Trophoblast cell (in vitro differentiated cells and primary cell): Measurements from ENCODE around the gene DGKH.
"Not testable (repeated sequence)": the region's sequence is repeated elsewhere in the genome, so short reads cannot be mapped to it uniquely, and the experiment has no call there.

Experiments
- DNase-seq, 2 donors: peaks; one replicate each; pipeline ENCODE4 v3.0.0-alpha.2; 2016
- H2AFZ ChIP-seq: 2 replicates; pipeline ENCODE4 v1.6.1; 2013; ENCODE audit warnings: low read length, moderate library complexity, mild to moderate bottlenecking; ENCODE audit not compliant: insufficient read depth, poor library complexity
- H2AK5ac ChIP-seq: 2 replicates; pipeline ENCODE4 v1.6.1; 2013; ENCODE audit warnings: mild to moderate bottlenecking, low read length
- H2BK120ac ChIP-seq: 2 replicates; pipeline ENCODE4 v1.6.1; 2013; ENCODE audit warnings: low read length, mild to moderate bottlenecking, moderate library complexity; ENCODE audit not compliant: insufficient read depth, poor library complexity
- H2BK12ac ChIP-seq: 2 replicates; pipeline ENCODE4 v1.6.1; 2013; ENCODE audit warnings: mild to moderate bottlenecking, low read length, moderate library complexity
- H2BK5ac ChIP-seq: 2 replicates; pipeline ENCODE4 v1.6.1; 2013; ENCODE audit warnings: low read length, low read depth, moderate library complexity, mild to moderate bottlenecking; ENCODE audit not compliant: poor library complexity
- H3K14ac ChIP-seq: 2 replicates; pipeline ENCODE4 v1.6.1; 2013; ENCODE audit warnings: mild to moderate bottlenecking, low read length
- H3K18ac ChIP-seq: 2 replicates; pipeline ENCODE4 v1.6.1; 2013; ENCODE audit warnings: mild to moderate bottlenecking, low read length
- H3K23ac ChIP-seq: 2 replicates; pipeline ENCODE4 v1.6.1; 2013; ENCODE audit warnings: low read length
- H3K27ac ChIP-seq: 2 replicates; pipeline ENCODE4 v1.5.1; 2013; ENCODE audit warnings: low read depth, mild to moderate bottlenecking, inconsistent platforms, low read length, moderate library complexity
- H3K27me3 ChIP-seq: 2 replicates; pipeline ENCODE4 v1.6.1; 2013; ENCODE audit warnings: inconsistent platforms, mild to moderate bottlenecking, low read length, moderate library complexity; ENCODE audit not compliant: insufficient read depth
- H3K36me3 ChIP-seq, 2 experiments: 1 replicate in 1 of 2; 2 replicates in 1 of 2; pipeline ENCODE4 v1.6.1; 2013; ENCODE audit warnings: low read length in 2 of 2, mild to moderate bottlenecking in 2 of 2, moderate library complexity in 1 of 2; ENCODE audit not compliant: insufficient read depth in 2 of 2, control insufficient read depth in 1 of 2
- H3K4ac ChIP-seq: 2 replicates; pipeline ENCODE4 v1.6.1; 2013; ENCODE audit warnings: low read depth, mild to moderate bottlenecking, low read length, moderate library complexity
- H3K4me1 ChIP-seq, 2 experiments: 1 replicate in 1 of 2; 2 replicates in 1 of 2; pipeline ENCODE4 v1.6.1; 2013; ENCODE audit warnings: low read length in 2 of 2, mild to moderate bottlenecking in 2 of 2, moderate library complexity in 1 of 2; ENCODE audit not compliant: insufficient read depth in 2 of 2, control insufficient read depth in 1 of 2
- H3K4me2 ChIP-seq: 2 replicates; pipeline ENCODE4 v1.6.1; 2013; ENCODE audit warnings: inconsistent platforms, mild to moderate bottlenecking, low read length, moderate library complexity
- H3K4me3 ChIP-seq: 2 replicates; pipeline ENCODE4 v1.5.1; 2013; ENCODE audit warnings: mild to moderate bottlenecking, low read depth, low read length, inconsistent platforms
- H3K79me1 ChIP-seq: one replicate; pipeline ENCODE4 v1.6.1; 2013; ENCODE audit warnings: low read length
- H3K79me2 ChIP-seq: 2 replicates; pipeline ENCODE4 v1.6.1; 2013; ENCODE audit warnings: low read length, mild to moderate bottlenecking; ENCODE audit not compliant: control insufficient read depth, insufficient read depth, poor library complexity
- H3K9ac ChIP-seq: 2 replicates; pipeline ENCODE4 v1.6.1; 2013; ENCODE audit warnings: mild to moderate bottlenecking, low read length
- H3K9me3 ChIP-seq: 2 replicates; pipeline ENCODE4 v1.6.1; 2013; ENCODE audit warnings: low read depth, mild to moderate bottlenecking, control low read depth, inconsistent platforms, low read length; ENCODE audit not compliant: insufficient read depth
- H4K12ac ChIP-seq: 2 replicates; pipeline ENCODE4 v1.6.1; 2013; ENCODE audit warnings: low read depth, mild to moderate bottlenecking, low read length, moderate library complexity
- H4K8ac ChIP-seq: 2 replicates; pipeline ENCODE4 v1.6.1; 2013; ENCODE audit warnings: low read depth, mild to moderate bottlenecking, low read length, moderate library complexity
- H4K91ac ChIP-seq: one replicate; pipeline ENCODE4 v1.6.1; 2013; ENCODE audit warnings: low read depth, mild to moderate bottlenecking, low read length, moderate library complexity
- WGBS: extraction: QIAGEN DNeasy Blood & Tissue Kit; methylation state at CpG from one replicate; pipeline ENCODE4 v1.1.7; 2013; ENCODE audit warnings: missing lambda C conversion rate; ENCODE audit not compliant: insufficient read length, insufficient coverage; ENCODE audit errors: extremely low coverage; 5-methylcytosine and 5-hydroxymethylcytosine counted together

The DGKH gene

GRCh38 chr13:42137856-42138537 lies 89.5 kb downstream of the DGKH start:
- WGBS = no CpG with 5 or more reads among the region's 3 CpGs

GRCh38 chr13:42140494-42140893 lies 92.0 kb downstream of the DGKH start:
- Histone ChIP-seq H3K9ac (no peak overlapping the region), H3K79me1 (no peaks in the 10 kb centered on the region), H3K4ac (no peak overlapping the region), H3K27ac (no peak overlapping the region), H2AFZ (no peak overlapping the region), H4K91ac (no peak overlapping the region), H4K8ac (no peak overlapping the region), H2BK5ac (no peak overlapping the region), H3K18ac (no peak overlapping the region), H3K9me3 (no peaks in the 10 kb centered on the region), H4K12ac (no peak overlapping the region), H3K36me3 (no peaks in the 10 kb centered on the region), H3K14ac (no peak overlapping the region), H3K4me1 (no peaks in the 10 kb centered on the region), H2AK5ac (no peak overlapping the region), H2BK120ac (no peak overlapping the region), H3K79me2 (no peaks in the 10 kb centered on the region), H2BK12ac (no peak overlapping the region), H3K4me2 (no peak overlapping the region), H3K23ac (no peak overlapping the region), H3K4me3 (no peak overlapping the region), H3K27me3 (no peaks in the 10 kb centered on the region)
- no peak for DNase-seq
- no CpG with 5 or more reads among the region's 2 CpGs for WGBS

More at GRCh38 chr13:42137856-42138537, 89.5 kb downstream of the DGKH start:
- Histone ChIP-seq H4K12ac (no peak overlapping the region), H3K18ac (no peak overlapping the region), H2BK5ac (no peak overlapping the region), H3K4me3 (no peak overlapping the region), H4K8ac (no peak overlapping the region), H3K4ac (no peak overlapping the region), H3K9me3 (no peaks in the 10 kb centered on the region), H3K4me2 (no peak overlapping the region), H2AK5ac (no peak overlapping the region), H3K4me1 (peaks cover 0 to 2% of the 10 kb centered on the region in 2 experiments), H3K79me2 (no peaks in the 10 kb centered on the region), H3K27ac (no peak overlapping the region), H3K36me3 (no peaks in the 10 kb centered on the region), H2BK120ac (no peak overlapping the region), H3K27me3 (no peaks in the 10 kb centered on the region), H3K79me1 (no peaks in the 10 kb centered on the region), H3K23ac (no peak overlapping the region), H2AFZ (no peak overlapping the region), H4K91ac (no peak overlapping the region), H2BK12ac (no peak overlapping the region), H3K9ac (no peak overlapping the region), H3K14ac (no peak overlapping the region)
- DNase-seq = no peak

DNA sequence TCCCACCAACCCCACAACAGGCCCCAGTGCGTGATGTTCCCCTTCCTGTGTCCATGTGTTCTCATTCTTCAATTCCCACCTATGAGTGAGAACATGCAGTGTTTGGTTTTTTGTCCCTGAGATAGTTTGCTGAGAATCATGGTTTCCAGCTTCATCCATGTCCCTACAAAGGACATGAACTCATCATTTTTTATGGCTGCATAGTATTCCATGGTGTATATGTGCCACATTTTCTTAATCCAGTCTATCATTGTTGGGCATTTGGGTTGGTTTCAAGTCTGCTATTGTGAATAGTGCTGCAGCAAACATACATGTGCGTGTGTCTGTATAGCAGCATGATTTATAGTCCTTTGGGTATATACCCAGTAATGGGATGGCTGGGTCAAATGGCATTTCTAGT lies 92.6 kb downstream of the DGKH start:
- not testable (repeated sequence) for H2AK5ac ChIP-seq
- WGBS = no CpG with 5 or more reads among the region's 2 CpGs

GRCh38 chr13:42146359-42146758 lies 97.9 kb downstream of the DGKH start:
- H2BK12ac ChIP-seq = no peak overlapping the region
- H3K9me3 ChIP-seq = no peaks in the 10 kb centered on the region
- no peak overlapping the region for H2BK5ac ChIP-seq
- DNase-seq = no peak
- no peak overlapping the region for H3K9ac ChIP-seq
- no peak overlapping the region for H2BK120ac ChIP-seq
- H4K8ac ChIP-seq = no peak overlapping the region
- H3K36me3 ChIP-seq = no peaks in the 10 kb centered on the region
- H3K18ac ChIP-seq = no peak overlapping the region
- H3K4me1 ChIP-seq = no peaks in the 10 kb centered on the region
- H3K23ac ChIP-seq = no peak overlapping the region
- no peak overlapping the region for H2AFZ ChIP-seq
- H3K27me3 ChIP-seq = no peaks in the 10 kb centered on the region
- no peaks in the 10 kb centered on the region for H3K79me2 ChIP-seq
- H3K4me2 ChIP-seq = no peak overlapping the region
- H3K4ac ChIP-seq = no peak overlapping the region
- no peak overlapping the region for H3K27ac ChIP-seq
- no peak overlapping the region for H4K12ac ChIP-seq
- H2AK5ac ChIP-seq = no peak overlapping the region
- H4K91ac ChIP-seq = no peak overlapping the region
- H3K79me1 ChIP-seq = no peaks in the 10 kb centered on the region
- H3K4me3 ChIP-seq = no peak overlapping the region
- WGBS = no CpG with 5 or more reads among the region's 2 CpGs
- no peak overlapping the region for H3K14ac ChIP-seq

More for the DNA sequence above, 92.6 kb downstream of the DGKH start:
- H4K91ac ChIP-seq, H3K79me1 ChIP-seq, H2BK5ac ChIP-seq, H4K12ac ChIP-seq, H3K23ac ChIP-seq, H2BK120ac ChIP-seq, H3K14ac ChIP-seq, H2BK12ac ChIP-seq, H3K9me3 ChIP-seq, H3K4ac ChIP-seq, H3K9ac ChIP-seq, H3K27me3 ChIP-seq, H3K4me2 ChIP-seq, H4K8ac ChIP-seq, H3K36me3 ChIP-seq, H3K4me1 ChIP-seq, DNase-seq, H3K4me3 ChIP-seq, H3K79me2 ChIP-seq, H3K18ac ChIP-seq, H3K27ac ChIP-seq, H2AFZ ChIP-seq: not testable (repeated sequence)
